ENCODE measurements around the gene MMP23B. TPM values are rescaled to one million over a fixed set of nuclear protein-coding genes. Genes with fewer than 3 reads are reported as not detected.

Gene MMP23B
- total RNA-seq, 2 donors from 2014 or later, result 14.7 to 19.9 TPM

GRCh38 chr1:1627829-1628753 lies 3.9 kb upstream of the MMP23B start:
- peaks cover 14% of the 10 kb centered on the region for H3K27me3 ChIP-seq (ENCODE audit: control insufficient read depth, insufficient read depth, low read length, poor library complexity, severe bottlenecking)
- no peak overlapping the region for H3K9ac ChIP-seq (ENCODE audit: extremely low read depth, low read length, poor library complexity, severe bottlenecking)
- Mint-ChIP-seq H3K9me3 (peaks cover 2% of the 10 kb centered on the region), H3K27ac (no peak overlapping the region), H3K4me3 (no peak overlapping the region), H3K27me3 (ENCODE audit: insufficient read depth) (peaks cover 12% of the 10 kb centered on the region), H3K36me3 (ENCODE audit: low read depth) (peaks cover 2% of the 10 kb centered on the region), H3K4me1 (no peaks in the 10 kb centered on the region)
- no peaks in the 10 kb centered on the region for H3K4me1 ChIP-seq (ENCODE audit: control insufficient read depth, insufficient read depth, low read length)
- no peak overlapping the region for H3K4me3 ChIP-seq (ENCODE audit: low read length)
- DNase-seq, result peak; percentile 48
- 95 to 96% methylated on average over 32 to 53 of the region's 53 CpGs for WGBS, 2 experiments (ENCODE audit: insufficient coverage in 1 of 2, insufficient read length in 1 of 2)
- TF ChIP-seq CTCF (conservative IDR thresholded peaks at IDR 0.05), result no peak
- H3K27ac ChIP-seq (ENCODE audit: low read depth, low read length), result no peak overlapping the region
- H3K36me3 ChIP-seq (ENCODE audit: control insufficient read depth, insufficient read depth, low read length), result no peaks in the 10 kb centered on the region
- no peaks in the 10 kb centered on the region for H3K9me3 ChIP-seq (ENCODE audit: control insufficient read depth, low read length)

GRCh38 chr1:1628754-1629429 lies 3.1 kb upstream of the MMP23B start:
- WGBS, 2 experiments (ENCODE audit: insufficient coverage in 1 of 2, insufficient read length in 1 of 2), result 93 to 95% methylated on average over 44 to 53 of the region's 53 CpGs
- H3K27me3 ChIP-seq (ENCODE audit: control insufficient read depth, insufficient read depth, low read length, poor library complexity, severe bottlenecking), result peaks cover 14% of the 10 kb centered on the region
- Mint-ChIP-seq H3K36me3 (ENCODE audit: low read depth) (peaks cover 2% of the 10 kb centered on the region), H3K9me3 (peaks cover 2% of the 10 kb centered on the region), H3K27me3 (ENCODE audit: insufficient read depth) (peaks cover 12% of the 10 kb centered on the region), H3K4me3 (no peak overlapping the region), H3K4me1 (no peaks in the 10 kb centered on the region), H3K27ac (no peak overlapping the region)
- H3K4me3 ChIP-seq (ENCODE audit: low read length), result no peak overlapping the region
- peak; percentile 10 for TF ChIP-seq CTCF (conservative IDR thresholded peaks at IDR 0.05)
- H3K36me3 ChIP-seq (ENCODE audit: control insufficient read depth, insufficient read depth, low read length), result no peaks in the 10 kb centered on the region
- peak; percentile 86 for DNase-seq
- H3K4me1 ChIP-seq (ENCODE audit: control insufficient read depth, insufficient read depth, low read length), result no peaks in the 10 kb centered on the region
- no peak overlapping the region for H3K27ac ChIP-seq (ENCODE audit: low read depth, low read length)
- no peak overlapping the region for H3K9ac ChIP-seq (ENCODE audit: extremely low read depth, low read length, poor library complexity, severe bottlenecking)
- H3K9me3 ChIP-seq (ENCODE audit: control insufficient read depth, low read length), result no peaks in the 10 kb centered on the region

- TF ChIP-seq CTCF (conservative IDR thresholded peaks at IDR 0.05), result no peak
- H3K27ac Mint-ChIP-seq, result no peak overlapping the region
- no peak overlapping the region for H3K4me3 Mint-ChIP-seq
- Histone ChIP-seq H3K4me3 (ENCODE audit: low read length) (no peak overlapping the region), H3K36me3 (ENCODE audit: control insufficient read depth, insufficient read depth, low read length) (no peaks in the 10 kb centered on the region), H3K4me1 (ENCODE audit: control insufficient read depth, insufficient read depth, low read length) (no peaks in the 10 kb centered on the region), H3K9ac (ENCODE audit: extremely low read depth, low read length, poor library complexity, severe bottlenecking) (no peak overlapping the region), H3K9me3 (ENCODE audit: control insufficient read depth, low read length) (no peaks in the 10 kb centered on the region), H3K27me3 (ENCODE audit: control insufficient read depth, insufficient read depth, low read length, poor library complexity, severe bottlenecking) (peaks cover 14% of the 10 kb centered on the region), H3K27ac (ENCODE audit: low read depth, low read length) (no peak overlapping the region)
- 91 to 92% methylated on average over 14 to 40 of the region's 48 CpGs for WGBS, 2 experiments (ENCODE audit: insufficient coverage in 1 of 2, insufficient read length in 1 of 2)
- peaks cover 2% of the 10 kb centered on the region for H3K9me3 Mint-ChIP-seq
- H3K4me1 Mint-ChIP-seq, result no peaks in the 10 kb centered on the region
- peaks cover 2% of the 10 kb centered on the region for H3K36me3 Mint-ChIP-seq (ENCODE audit: low read depth)
- no peak for DNase-seq
- H3K27me3 Mint-ChIP-seq (ENCODE audit: insufficient read depth), result peaks cover 12% of the 10 kb centered on the region
Measured at GRCh38 chr1:1629430-1630190, 2.4 kb upstream of the MMP23B start.

Measured in endodermal cell (in vitro differentiated cells).